Stimulated activated CD8-positive, alpha-beta memory T cell treated with anti-CD3 and anti-CD28 coated beads, Interleukin-12 subunit alpha, Interleukin-12 subunit beta, amount 100 ng/mL, for 4 hours (primary cell): ENCODE measurements around the gene NRIP3.
"Not testable (repeated sequence)": the region's sequence is repeated elsewhere in the genome, so short reads cannot be mapped to it uniquely, and the experiment has no call there.

Source experiments
- DNase-seq: peaks from one replicate; pipeline ENCODE4 v3.0.0-alpha.2; 2020; ENCODE audit warnings: low read depth

NRIP3 gene

DNA sequence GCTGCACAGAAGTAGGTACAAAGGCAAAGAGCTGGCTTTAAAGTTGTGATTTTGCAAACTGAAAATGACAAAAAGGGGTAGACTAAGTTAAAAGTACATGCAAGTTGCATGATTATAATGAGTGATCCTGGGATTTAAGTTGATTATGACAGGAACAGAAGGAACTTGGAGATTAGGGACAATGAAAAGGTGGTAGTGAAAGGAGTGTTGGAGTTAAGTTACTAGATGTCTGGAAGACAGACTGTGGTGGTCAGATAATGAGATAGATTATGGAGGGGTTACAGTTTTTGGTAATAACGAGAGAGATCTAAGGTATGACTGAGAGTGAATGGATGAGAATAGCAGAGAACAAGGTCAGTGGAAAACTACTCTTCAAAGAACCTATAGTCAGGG is 31.9 kb downstream of the NRIP3 start:
- no peak for DNase-seq

DNA sequence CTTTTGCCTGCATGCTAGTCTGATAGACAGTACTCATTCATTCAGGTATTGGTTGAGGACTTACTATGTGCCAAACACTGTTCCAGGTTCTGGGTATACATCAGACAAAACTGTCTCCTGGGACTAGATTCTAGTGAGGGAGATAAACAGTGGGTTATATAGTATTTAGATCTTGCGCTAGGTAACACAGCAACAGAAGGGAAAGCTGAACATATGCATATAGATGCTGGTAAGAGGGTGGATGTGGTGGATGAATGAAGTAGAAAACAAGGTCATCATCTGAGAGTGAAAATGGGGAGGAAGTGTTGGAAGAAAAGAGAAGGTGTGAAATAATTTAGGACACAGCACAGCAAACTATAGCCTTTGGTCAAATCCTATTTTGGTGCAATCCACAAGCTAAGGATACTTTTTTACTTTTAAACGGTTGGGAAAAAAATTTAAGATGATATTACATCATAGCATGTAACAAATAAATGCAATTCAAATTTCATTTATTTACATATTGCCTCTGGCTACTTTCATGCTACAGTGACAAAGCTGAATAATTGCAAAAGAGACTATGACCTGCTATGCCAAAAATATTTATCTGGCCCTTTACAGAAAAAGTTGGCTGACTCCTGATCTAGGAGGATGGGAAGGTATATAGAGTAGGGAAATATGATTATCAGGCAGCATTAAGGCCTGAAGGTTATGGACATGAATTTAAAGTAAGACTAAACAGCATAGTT is 32.4 kb downstream of the NRIP3 start:
- no peak for DNase-seq

DNA sequence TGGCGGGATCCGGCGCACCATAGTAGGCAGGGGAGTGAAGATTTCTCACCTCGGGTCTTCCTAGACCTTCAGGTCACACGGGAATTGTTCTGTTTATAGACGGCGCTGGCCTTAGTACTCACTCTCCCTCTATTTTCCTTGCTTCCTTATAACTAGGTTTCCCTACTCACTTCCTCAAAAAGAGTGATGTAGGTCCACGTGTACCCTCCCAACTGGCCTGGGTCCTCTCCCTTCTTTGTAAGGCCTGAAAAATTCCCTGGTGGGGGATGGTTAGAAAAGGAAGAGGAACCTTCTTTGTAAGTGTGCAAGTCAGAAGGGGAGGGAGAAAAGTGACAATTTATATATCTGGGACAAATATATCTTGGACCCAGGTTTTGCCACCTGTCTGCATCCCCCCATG is 36.6 kb downstream of the NRIP3 start:
- no peak for DNase-seq

DNA sequence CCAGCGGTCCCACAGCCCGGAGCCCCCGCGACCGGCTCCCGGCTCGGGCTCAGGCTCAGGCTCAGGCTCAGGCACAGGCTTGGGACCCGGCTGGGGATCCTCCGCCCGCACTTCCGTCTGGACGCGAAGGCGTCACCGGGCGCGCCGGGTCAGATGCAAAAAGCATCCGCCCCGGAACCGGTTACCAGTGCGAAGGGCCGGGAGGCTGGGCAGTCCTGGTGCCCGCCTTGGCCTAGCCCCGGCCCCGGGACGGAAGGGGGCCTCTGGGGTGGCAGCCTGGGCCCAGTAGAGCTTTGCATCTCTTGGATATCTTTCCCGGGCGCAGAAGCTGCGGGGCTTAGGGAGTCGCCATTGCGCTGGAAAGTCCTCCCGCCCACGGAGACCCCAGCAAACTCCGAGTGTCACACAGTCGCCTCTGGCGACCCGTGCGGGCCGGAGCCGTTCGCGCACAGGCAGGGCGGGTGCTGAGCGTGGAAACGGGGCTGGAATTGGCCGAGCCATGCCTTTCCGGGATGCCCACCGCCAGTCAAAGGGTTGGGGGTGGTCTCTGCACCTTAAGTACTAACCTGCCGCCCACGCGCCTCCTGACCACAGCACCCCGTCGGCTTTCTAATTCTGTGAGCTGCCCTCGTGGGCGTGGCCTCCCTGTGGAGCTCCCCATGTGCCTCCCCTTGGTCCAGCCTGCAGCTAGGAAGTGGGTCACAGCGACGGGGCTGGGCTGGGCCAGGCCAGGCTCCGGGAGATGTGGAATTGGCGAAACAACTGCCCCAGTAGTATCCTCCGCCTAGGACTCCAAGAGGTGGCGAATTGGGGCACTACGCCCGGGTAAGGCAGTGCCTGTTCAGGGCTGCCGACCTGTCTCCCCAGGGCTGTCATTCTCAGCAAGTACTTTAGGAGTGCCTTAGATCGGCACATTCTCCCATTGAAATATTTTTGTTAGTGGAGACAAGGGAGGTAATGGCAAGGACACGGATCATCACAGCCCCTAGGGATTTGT is 39.2 kb downstream of the NRIP3 start, which contains the start of gene TMEM9B:
TSS of gene TMEM9B (minus strand) at position 119 of the 997 bp plus-strand sequence. CDS start 129 bp downstream, outside the sequence.
- peak; percentile 68 for DNase-seq

DNA sequence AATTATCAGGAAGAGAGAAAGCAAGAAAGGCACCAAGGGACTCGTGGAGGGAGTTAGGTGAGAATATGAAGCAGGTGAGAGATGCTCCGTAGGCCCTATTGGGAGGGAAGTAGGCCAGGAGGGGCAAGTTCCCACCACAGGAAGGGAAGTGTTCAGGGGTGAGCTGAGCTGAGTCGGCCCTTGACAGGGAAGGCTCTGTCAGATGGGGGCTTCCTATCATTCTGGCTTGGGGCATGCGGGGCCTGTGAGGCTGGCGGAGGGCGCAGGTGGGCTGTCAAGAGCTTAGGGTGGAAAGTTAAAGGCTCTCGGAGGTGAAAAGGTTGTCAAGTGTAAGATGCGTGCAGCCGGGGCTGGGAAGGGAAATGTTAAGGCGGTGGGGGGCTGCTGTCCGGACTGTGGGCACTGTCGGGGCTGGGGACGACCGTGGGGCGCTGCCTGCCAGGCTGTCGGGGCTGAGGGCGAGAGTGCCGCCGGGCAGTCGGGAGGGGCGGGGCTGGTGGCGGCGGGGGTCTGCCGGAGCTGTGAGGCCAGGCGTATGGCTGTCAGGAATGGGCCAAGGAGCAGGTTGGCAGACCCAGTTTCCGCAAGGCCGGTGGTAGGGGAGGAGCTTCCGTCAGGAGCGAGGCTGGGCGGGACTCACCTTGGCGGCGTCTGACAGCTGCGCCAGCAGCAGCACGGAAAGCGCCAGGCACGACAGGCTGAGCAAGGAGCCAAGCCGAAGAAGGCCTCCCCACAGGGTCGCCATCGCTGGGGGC is 40.1 kb downstream of the NRIP3 start:
- peak; percentile 69 for DNase-seq

DNA sequence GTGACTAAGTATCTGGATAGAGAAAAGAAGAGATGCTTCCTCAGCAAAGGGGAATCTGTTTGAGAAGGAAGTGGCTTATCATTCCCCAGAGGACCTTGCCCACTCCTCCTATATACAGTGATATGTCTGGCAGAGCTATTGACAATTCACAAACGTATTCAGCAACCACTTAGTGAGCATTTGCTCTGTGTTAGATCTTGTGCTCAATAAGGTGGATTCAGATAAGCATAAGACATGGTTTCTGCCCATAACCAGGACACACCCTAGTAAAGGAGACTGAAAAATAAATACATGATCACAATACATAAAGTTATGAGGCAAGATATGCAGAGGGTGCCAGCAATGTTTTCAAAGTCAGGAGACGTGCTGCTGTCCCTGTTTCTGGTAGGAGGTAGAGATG is 41.0 kb downstream of the NRIP3 start:
- DNase-seq, result no peak

- no peak for DNase-seq
Measured at GRCh38 chr11:8961401-8961800, 42.4 kb downstream of the NRIP3 start.

- DNase-seq, result no peak
Measured at GRCh38 chr11:8959546-8960166, 44.1 kb downstream of the NRIP3 start.

DNA sequence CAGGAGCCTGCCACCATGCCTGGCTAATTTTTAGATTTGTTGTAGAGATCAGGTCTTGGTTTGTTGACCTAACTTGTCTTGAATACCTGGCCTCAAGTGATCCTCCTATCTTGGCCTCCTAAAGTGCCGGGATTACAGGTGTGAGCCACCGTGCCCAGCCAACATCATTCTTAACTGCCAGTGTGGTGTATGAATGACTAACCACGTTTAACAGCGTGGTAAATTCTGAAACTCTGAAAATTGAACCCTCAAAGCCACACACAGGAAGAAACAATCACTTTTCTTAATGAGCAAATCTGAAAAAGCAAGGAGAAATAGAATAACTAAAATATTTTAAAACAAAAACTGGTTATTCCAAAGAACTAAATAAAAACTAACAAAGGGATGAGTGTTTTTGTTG is 46.9 kb downstream of the NRIP3 start:
- no peak for DNase-seq

DNA sequence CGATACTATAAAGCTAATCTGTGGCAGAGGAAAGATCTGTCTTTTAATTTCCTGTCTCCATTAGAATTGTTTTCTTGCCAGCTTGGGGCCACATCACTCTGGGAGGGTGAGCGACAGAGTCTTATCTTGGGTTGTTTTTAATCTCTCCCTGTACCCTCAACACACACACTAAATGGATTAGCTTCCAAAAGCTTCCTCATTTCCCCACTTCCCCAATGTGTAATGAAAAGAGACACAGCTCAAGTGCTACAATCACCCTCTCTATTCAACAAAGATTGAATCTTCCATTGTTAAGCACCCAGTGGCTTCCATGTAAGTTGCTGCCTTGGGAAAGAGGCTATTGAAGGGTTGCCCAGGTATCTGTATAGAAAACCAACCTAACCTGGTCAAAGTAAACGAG is 54.9 kb downstream of the NRIP3 start:
- no peak for DNase-seq

- DNase-seq, result no peak
Measured at GRCh38 chr11:8947230-8947943, 56.4 kb downstream of the NRIP3 start.

DNA sequence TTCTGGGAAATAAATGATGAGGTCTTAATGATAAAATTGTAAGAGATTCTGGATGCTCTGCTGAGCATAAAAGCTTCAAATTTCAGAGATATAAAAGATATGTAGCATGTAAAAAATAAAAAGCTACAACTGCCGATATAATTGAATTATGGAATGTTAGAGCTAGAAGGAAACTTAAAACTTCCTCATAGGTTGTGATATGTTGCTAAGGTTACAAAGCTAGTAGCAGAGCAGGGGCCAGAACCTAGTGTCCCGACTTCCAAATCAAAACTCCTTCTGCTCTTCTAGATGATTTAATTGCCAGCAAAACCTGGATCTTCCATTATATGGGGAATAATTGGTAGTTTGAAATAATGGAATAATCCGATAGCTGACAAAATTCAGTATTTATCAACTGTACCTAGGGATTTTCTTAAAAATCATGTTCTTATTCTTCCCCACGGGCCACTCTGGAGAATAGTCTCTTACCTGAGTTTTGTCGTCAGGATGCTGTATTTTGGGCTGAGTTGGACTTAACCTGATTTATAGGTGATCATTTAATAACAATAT is 61.2 kb downstream of the NRIP3 start, which contains the start of gene ASCL3:
TSS of gene ASCL3 (minus strand) at position 499 of the 549 bp plus-strand sequence. CDS start 4,855 bp downstream, outside the sequence.
- no peak for DNase-seq

- DNase-seq, result no peak
Measured at GRCh38 chr11:8941341-8942103, 62.3 kb downstream of the NRIP3 start.

DNA sequence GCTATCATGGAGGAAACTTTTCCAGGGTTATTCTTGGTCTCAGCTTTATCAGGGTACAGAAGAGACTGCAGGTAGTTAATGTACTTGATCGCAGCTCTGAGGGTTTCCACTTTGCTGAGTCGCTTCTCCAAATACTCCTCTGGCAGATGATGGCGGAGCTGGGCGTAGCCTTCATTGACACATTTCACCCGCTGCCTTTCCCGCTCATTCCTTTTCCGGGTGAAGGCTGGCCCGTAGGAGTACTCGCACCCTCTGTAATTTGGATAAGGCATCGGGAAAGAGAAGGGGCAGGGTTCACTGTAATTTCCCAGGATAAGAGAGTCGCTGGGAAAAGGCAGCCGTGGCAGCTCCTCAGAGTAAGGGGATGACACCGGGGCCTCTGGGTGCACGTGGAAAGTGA is 66.1 kb downstream of the NRIP3 start:
- no peak for DNase-seq

- no peak for DNase-seq
Measured at GRCh38 chr11:8937159-8937558, 66.6 kb downstream of the NRIP3 start.

- not testable (repeated sequence) for DNase-seq
Measured at GRCh38 chr11:8935789-8936188, 68.0 kb downstream of the NRIP3 start.

- DNase-seq, result no peak
Measured at GRCh38 chr11:8934742-8935488, 68.9 kb downstream of the NRIP3 start.

GRCh38 chr11:8933931-8934330 is 69.9 kb downstream of the NRIP3 start:
- DNase-seq, result no peak

- DNase-seq, result no peak
Measured at GRCh38 chr11:8932564-8933180, 71.1 kb downstream of the NRIP3 start, which contains the start of gene C11orf16. Gene C11orf16 (minus strand): TSS chr11:8932947. CDS start chr11:8932308, 639 bp downstream.
